ENCODE results near the gene OLA1.

The OLA1 gene

DNA sequence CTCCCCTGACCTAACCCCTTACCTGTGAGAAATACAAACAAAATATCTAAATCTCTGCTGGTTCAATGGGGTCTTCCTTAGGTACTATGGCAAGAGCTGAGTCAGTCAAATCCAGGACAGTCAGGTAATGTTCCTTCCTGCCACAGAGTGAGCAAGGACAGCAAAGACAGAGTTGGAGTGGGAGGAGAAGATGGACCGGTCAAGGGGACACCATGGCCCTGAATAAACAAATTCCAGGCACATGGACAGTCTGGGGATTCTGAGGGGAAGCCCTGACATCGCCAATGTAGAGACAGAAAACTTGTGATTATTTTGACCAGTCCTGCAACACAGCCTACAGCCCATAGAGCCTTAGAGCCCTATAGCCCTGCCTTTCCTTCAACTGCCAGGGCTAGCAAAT lies 42.8 kb downstream of the OLA1 start:
- Histone ChIP-seq H2AFZ (ENCODE audit: insufficient read depth, low read length, poor library complexity) (no peak overlapping the region), H4K91ac (ENCODE audit: low read depth, low read length) (no peak overlapping the region), H3K4me1 (ENCODE audit: control insufficient read depth in 1 of 2, insufficient read depth in 2 of 2, low read length in 2 of 2) (no peaks in the 10 kb centered on the region), H3K4me3 (ENCODE audit: low read depth, low read length) (no peak overlapping the region), H3K14ac (ENCODE audit: low read length) (no peak overlapping the region), H3K36me3 (ENCODE audit: control insufficient read depth in 1 of 2, insufficient read depth in 2 of 2, low read length in 2 of 2) (no peaks in the 10 kb centered on the region), H3K79me2 (ENCODE audit: control insufficient read depth, insufficient read depth, low read length, poor library complexity) (no peaks in the 10 kb centered on the region), H3K23ac (ENCODE audit: low read length) (no peak overlapping the region), H3K4ac (ENCODE audit: low read depth, low read length) (no peak overlapping the region), H3K27me3 (ENCODE audit: insufficient read depth, low read length) (no peaks in the 10 kb centered on the region), H3K18ac (ENCODE audit: low read length) (no peak overlapping the region), H4K8ac (ENCODE audit: low read depth, low read length) (no peak overlapping the region), H2BK12ac (ENCODE audit: low read length) (no peak overlapping the region), H3K27ac (ENCODE audit: low read depth, low read length) (no peak overlapping the region), H2BK5ac (ENCODE audit: low read depth, low read length, poor library complexity) (no peak overlapping the region), H3K4me2 (ENCODE audit: low read length) (no peak overlapping the region), H3K79me1 (ENCODE audit: low read length) (no peaks in the 10 kb centered on the region), H3K9ac (ENCODE audit: low read length) (no peak overlapping the region), H4K12ac (ENCODE audit: low read depth, low read length) (no peak overlapping the region), H2BK120ac (ENCODE audit: insufficient read depth, low read length, poor library complexity) (no peak overlapping the region), H2AK5ac (ENCODE audit: low read length) (no peak overlapping the region), H3K9me3 (ENCODE audit: insufficient read depth, low read depth, low read length) (no peaks in the 10 kb centered on the region)
- WGBS (ENCODE audit: extremely low coverage, insufficient coverage, insufficient read length) = no CpG with 5 or more reads among the region's 2 CpGs
- DNase-seq = no peak

DNA sequence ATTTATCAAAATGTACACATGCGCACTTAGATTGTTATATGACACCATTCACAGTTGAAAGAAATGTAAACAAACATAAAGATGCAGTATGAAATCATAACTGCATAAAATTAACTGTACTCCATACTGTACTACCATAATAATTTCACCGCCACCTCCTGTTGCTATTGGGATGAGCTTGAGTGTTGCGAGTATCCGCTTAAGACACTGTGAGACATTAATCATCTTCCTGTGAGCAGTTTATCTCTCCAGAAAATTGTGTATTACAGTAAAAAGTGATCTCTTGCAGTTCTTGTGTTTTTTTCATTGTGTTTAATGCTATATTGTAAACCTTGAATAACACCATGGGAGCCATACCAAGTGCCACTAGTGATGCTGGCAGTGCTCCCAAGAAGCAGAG lies 46.1 kb downstream of the OLA1 start:
- no CpG with 5 or more reads among the region's 4 CpGs for WGBS (ENCODE audit: extremely low coverage, insufficient coverage, insufficient read length)
- Histone ChIP-seq H2BK12ac (ENCODE audit: low read length) (no peak overlapping the region), H3K79me2 (ENCODE audit: control insufficient read depth, insufficient read depth, low read length, poor library complexity) (no peaks in the 10 kb centered on the region), H2AFZ (ENCODE audit: insufficient read depth, low read length, poor library complexity) (no peak overlapping the region), H4K91ac (ENCODE audit: low read depth, low read length) (no peak overlapping the region), H3K23ac (ENCODE audit: low read length) (no peak overlapping the region), H3K27ac (ENCODE audit: low read depth, low read length) (no peak overlapping the region), H3K79me1 (ENCODE audit: low read length) (no peaks in the 10 kb centered on the region), H3K4me2 (ENCODE audit: low read length) (no peak overlapping the region), H3K4ac (ENCODE audit: low read depth, low read length) (no peak overlapping the region), H3K36me3 (ENCODE audit: control insufficient read depth in 1 of 2, insufficient read depth in 2 of 2, low read length in 2 of 2) (no peaks in the 10 kb centered on the region), H3K9me3 (ENCODE audit: insufficient read depth, low read depth, low read length) (no peaks in the 10 kb centered on the region), H3K4me3 (ENCODE audit: low read depth, low read length) (no peak overlapping the region), H4K8ac (ENCODE audit: low read depth, low read length) (no peak overlapping the region), H3K4me1 (ENCODE audit: control insufficient read depth in 1 of 2, insufficient read depth in 2 of 2, low read length in 2 of 2) (no peaks in the 10 kb centered on the region), H2BK120ac (ENCODE audit: insufficient read depth, low read length, poor library complexity) (no peak overlapping the region), H3K27me3 (ENCODE audit: insufficient read depth, low read length) (no peaks in the 10 kb centered on the region), H2AK5ac (ENCODE audit: low read length) (no peak overlapping the region), H3K9ac (ENCODE audit: low read length) (no peak overlapping the region), H2BK5ac (ENCODE audit: low read depth, low read length, poor library complexity) (no peak overlapping the region), H3K18ac (ENCODE audit: low read length) (no peak overlapping the region), H3K14ac (ENCODE audit: low read length) (no peak overlapping the region), H4K12ac (ENCODE audit: low read depth, low read length) (no peak overlapping the region)
- no peak for DNase-seq

DNA sequence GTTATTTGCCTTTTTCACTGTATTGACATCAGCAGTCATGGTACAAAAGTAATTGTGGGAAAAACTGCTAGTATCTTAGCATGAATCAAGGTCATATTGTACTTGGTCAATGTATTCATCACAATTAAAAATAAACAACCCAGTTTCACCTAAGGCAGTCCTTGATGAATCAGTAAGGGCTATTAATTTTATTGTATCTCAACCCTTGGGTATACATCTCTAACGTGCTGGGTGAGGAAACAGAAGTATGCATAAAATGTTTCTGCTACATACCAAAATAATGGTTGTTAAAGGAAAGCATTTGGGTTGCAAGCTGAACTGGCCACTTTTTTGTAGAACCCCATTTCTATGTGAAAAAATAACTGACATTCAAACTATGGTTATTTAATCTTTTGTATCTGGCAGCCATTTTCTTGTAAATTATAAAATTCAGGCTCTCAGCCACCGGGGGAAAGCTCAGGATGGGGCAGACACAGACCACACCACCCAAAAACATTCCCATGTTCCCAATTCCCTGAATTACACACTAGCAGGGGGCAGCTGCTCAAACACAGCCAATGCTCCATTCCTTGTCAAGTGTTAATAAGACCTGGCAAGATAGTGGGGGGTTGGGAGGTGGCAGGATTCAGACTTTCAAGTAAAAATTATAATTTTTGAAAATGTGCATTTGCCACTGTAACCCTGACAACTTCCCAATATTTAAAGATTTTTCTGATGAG lies 49.3 kb downstream of the OLA1 start:
- Histone ChIP-seq H3K4ac (ENCODE audit: low read depth, low read length) (no peak overlapping the region), H4K8ac (ENCODE audit: low read depth, low read length) (no peak overlapping the region)

DNA sequence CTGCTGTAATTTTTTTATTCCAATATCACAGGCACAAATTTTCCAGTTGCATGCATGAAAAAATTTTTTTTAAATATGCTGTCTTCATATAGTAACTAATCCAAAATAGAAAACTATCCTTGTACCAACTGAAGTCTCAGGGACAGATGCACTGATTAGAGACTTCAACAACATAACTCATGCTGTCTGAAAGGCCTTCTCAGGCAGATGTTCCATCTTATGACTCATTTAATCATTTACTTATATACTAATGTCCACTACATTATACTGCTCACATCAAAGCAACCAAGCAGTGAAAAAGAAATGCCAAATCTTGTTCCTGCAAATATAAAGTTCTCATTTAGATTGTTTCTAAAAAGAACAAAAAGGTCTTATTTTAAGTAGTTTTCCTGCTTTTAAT lies 53.1 kb downstream of the OLA1 start:
- no peaks in the 10 kb centered on the region for H3K4me1 ChIP-seq (ENCODE audit: control insufficient read depth in 1 of 2, insufficient read depth in 2 of 2, low read length in 2 of 2)
- no peak overlapping the region for H2AK5ac ChIP-seq (ENCODE audit: low read length)
- no peak overlapping the region for H3K14ac ChIP-seq (ENCODE audit: low read length)
- H4K12ac ChIP-seq (ENCODE audit: low read depth, low read length) = no peak overlapping the region
- H3K27me3 ChIP-seq (ENCODE audit: insufficient read depth, low read length) = no peaks in the 10 kb centered on the region
- no peaks in the 10 kb centered on the region for H3K9me3 ChIP-seq (ENCODE audit: insufficient read depth, low read depth, low read length)
- no peaks in the 10 kb centered on the region for H3K79me1 ChIP-seq (ENCODE audit: low read length)
- no peak overlapping the region for H3K4me3 ChIP-seq (ENCODE audit: low read depth, low read length)
- no peak overlapping the region for H3K4me2 ChIP-seq (ENCODE audit: low read length)
- no peak overlapping the region for H3K23ac ChIP-seq (ENCODE audit: low read length)
- no peak for DNase-seq
- no peak overlapping the region for H4K91ac ChIP-seq (ENCODE audit: low read depth, low read length)
- H4K8ac ChIP-seq (ENCODE audit: low read depth, low read length) = no peak overlapping the region
- no peak overlapping the region for H2BK5ac ChIP-seq (ENCODE audit: low read depth, low read length, poor library complexity)
- no peak overlapping the region for H2BK12ac ChIP-seq (ENCODE audit: low read length)
- H2BK120ac ChIP-seq (ENCODE audit: insufficient read depth, low read length, poor library complexity) = no peak overlapping the region
- no peak overlapping the region for H3K18ac ChIP-seq (ENCODE audit: low read length)
- H3K4ac ChIP-seq (ENCODE audit: low read depth, low read length) = no peak overlapping the region
- H2AFZ ChIP-seq (ENCODE audit: insufficient read depth, low read length, poor library complexity) = no peak overlapping the region
- H3K27ac ChIP-seq (ENCODE audit: low read depth, low read length) = no peak overlapping the region
- no peaks in the 10 kb centered on the region for H3K79me2 ChIP-seq (ENCODE audit: control insufficient read depth, insufficient read depth, low read length, poor library complexity)
- H3K9ac ChIP-seq (ENCODE audit: low read length) = no peak overlapping the region
- H3K36me3 ChIP-seq (ENCODE audit: control insufficient read depth in 1 of 2, insufficient read depth in 2 of 2, low read length in 2 of 2) = no peaks in the 10 kb centered on the region

More for the DNA sequence above, 49.3 kb downstream of the OLA1 start:
- no peak overlapping the region for H3K9ac ChIP-seq (ENCODE audit: low read length)
- no peak overlapping the region for H4K91ac ChIP-seq (ENCODE audit: low read depth, low read length)
- no peak overlapping the region for H2BK12ac ChIP-seq (ENCODE audit: low read length)
- H2BK5ac ChIP-seq (ENCODE audit: low read depth, low read length, poor library complexity) = no peak overlapping the region
- no peaks in the 10 kb centered on the region for H3K36me3 ChIP-seq (ENCODE audit: control insufficient read depth in 1 of 2, insufficient read depth in 2 of 2, low read length in 2 of 2)
- H3K4me3 ChIP-seq (ENCODE audit: low read depth, low read length) = no peak overlapping the region
- H3K14ac ChIP-seq (ENCODE audit: low read length) = no peak overlapping the region
- H2AFZ ChIP-seq (ENCODE audit: insufficient read depth, low read length, poor library complexity) = no peak overlapping the region
- no peak overlapping the region for H2BK120ac ChIP-seq (ENCODE audit: insufficient read depth, low read length, poor library complexity)
- H3K23ac ChIP-seq (ENCODE audit: low read length) = no peak overlapping the region
- H3K79me2 ChIP-seq (ENCODE audit: control insufficient read depth, insufficient read depth, low read length, poor library complexity) = no peaks in the 10 kb centered on the region
- WGBS (ENCODE audit: extremely low coverage, insufficient coverage, insufficient read length) = no CpG with 5 or more reads among the region's 2 CpGs
- H3K27ac ChIP-seq (ENCODE audit: low read depth, low read length) = no peak overlapping the region
- no peak overlapping the region for H3K4me2 ChIP-seq (ENCODE audit: low read length)
- H3K4me1 ChIP-seq (ENCODE audit: control insufficient read depth in 1 of 2, insufficient read depth in 2 of 2, low read length in 2 of 2) = no peaks in the 10 kb centered on the region
- H3K9me3 ChIP-seq (ENCODE audit: insufficient read depth, low read depth, low read length) = no peaks in the 10 kb centered on the region
- no peaks in the 10 kb centered on the region for H3K27me3 ChIP-seq (ENCODE audit: insufficient read depth, low read length)
- H3K18ac ChIP-seq (ENCODE audit: low read length) = no peak overlapping the region
- H2AK5ac ChIP-seq (ENCODE audit: low read length) = no peak overlapping the region
- H4K12ac ChIP-seq (ENCODE audit: low read depth, low read length) = no peak overlapping the region
- peak in 1 of 2 donors; percentile 8 for DNase-seq
- no peaks in the 10 kb centered on the region for H3K79me1 ChIP-seq (ENCODE audit: low read length)
